PC-3 (cell line): Measurements from ENCODE around the gene KIAA1549. TPM values are rescaled to one million over a fixed set of nuclear protein-coding genes. Genes with fewer than 3 reads are reported as not detected.

Source experiments
- ATAC-seq: fragments of 200-7000 bp; cut with Tn5 transposase; 2 replicates; pipeline ENCODE4 v1.9.1; 2020; ENCODE audit warnings: mild to moderate bottlenecking, moderate library complexity
- BruUV-seq: library from RNA; stranded (reverse); fragments of 400-500 nt; replicated peaks from 2 replicates; lab custom pipeline; 2021; lab: Mats Ljungman, UMichigan
- CTCF ChIA-PET: fragments of 300-600 bp; sonication (Branson Sonifier 250); formaldehyde crosslinking; loops from one replicate; lab custom pipeline; 2022; ENCODE audit warnings: antibody characterized with exemption; lab: Charles Lee
- POLR2A ChIA-PET: fragments of 300-600 bp; sonication (Branson Sonifier 250); formaldehyde crosslinking; loops from one replicate; lab custom pipeline; 2022; ENCODE audit warnings: antibody characterized with exemption; ENCODE audit not compliant: unreplicated experiment; lab: Charles Lee
- DNase-seq: peaks from one replicate; pipeline ENCODE4 v3.0.0-alpha.2; 2015
- H2AFZ ChIP-seq: fragments of 300-600 bp; sonication (generic); 2 replicates; pipeline ENCODE4 v1.6.0; 2016; ENCODE audit warnings: antibody characterized with exemption, low read length
- H3F3A ChIP-seq: fragments of 300-600 bp; sonication (generic); one replicate; pipeline ENCODE4 v1.6.0; 2017; ENCODE audit warnings: antibody characterized with exemption, low read length, control low read depth, mild to moderate bottlenecking; ENCODE audit not compliant: unreplicated experiment
- H3K27ac ChIP-seq: fragments of 300-600 bp; sonication (generic); 2 replicates; pipeline ENCODE4 v1.5.1; 2016; ENCODE audit warnings: mild to moderate bottlenecking, low read length
- H3K27me3 ChIP-seq: fragments of 300-600 bp; sonication (generic); 2 replicates; pipeline ENCODE4 v1.6.1; 2016; ENCODE audit warnings: low read length, mixed read lengths
- H3K36me3 ChIP-seq: fragments of 300-600 bp; sonication (generic); 2 replicates; pipeline ENCODE4 v1.6.1; 2016; ENCODE audit warnings: low read depth, mixed run types, low read length, mixed read lengths
- H3K4me1 ChIP-seq: fragments of 300-600 bp; sonication (generic); 2 replicates; pipeline ENCODE4 v1.5.1; 2016; ENCODE audit warnings: low read length; ENCODE audit not compliant: insufficient read depth
- H3K4me2 ChIP-seq: fragments of 300-600 bp; sonication (generic); 2 replicates; pipeline ENCODE4 v1.6.0; 2016; ENCODE audit warnings: low read length
- H3K4me3 ChIP-seq: fragments of 300-600 bp; sonication (generic); 2 replicates; pipeline ENCODE4 v1.5.1; 2016; ENCODE audit warnings: mild to moderate bottlenecking, low read length, mixed read lengths
- H3K79me2 ChIP-seq: fragments of 300-600 bp; sonication (generic); 2 replicates; pipeline ENCODE4 v1.6.1; 2017; ENCODE audit warnings: low read length, mixed read lengths
- H3K9ac ChIP-seq: fragments of 300-600 bp; sonication (generic); 2 replicates; pipeline ENCODE4 v1.6.0; 2016; ENCODE audit warnings: mild to moderate bottlenecking, low read length
- H3K9me2 ChIP-seq: fragments of 300-600 bp; sonication (generic); replicated peaks from 2 replicates; pipeline ENCODE4 v1.6.1; 2016; ENCODE audit warnings: mixed run types, low read length, mixed read lengths
- H3K9me3 ChIP-seq: fragments of 300-600 bp; sonication (generic); 2 replicates; pipeline ENCODE4 v1.6.1; 2016; ENCODE audit warnings: low read length, mixed read lengths
- H4K20me1 ChIP-seq: fragments of 300-600 bp; sonication (generic); 2 replicates; pipeline ENCODE4 v1.6.1; 2016; ENCODE audit warnings: low read length, mixed read lengths
- CTCF ChIP-seq: fragments of 300-600 bp; sonication (generic); conservative IDR thresholded peaks from 2 replicates; pipeline ENCODE4 v1.5.1; 2017; ENCODE audit warnings: antibody characterized with exemption, low read depth, mild to moderate bottlenecking, low read length
- EZH2 ChIP-seq: fragments of 300-600 bp; sonication (generic); IDR thresholded peaks from one replicate; pipeline ENCODE4 v1.6.1; 2017; ENCODE audit warnings: antibody characterized with exemption, mild to moderate bottlenecking, low read length; ENCODE audit not compliant: unreplicated experiment
- EZH2phosphoT487 ChIP-seq: fragments of 300-600 bp; sonication (generic); IDR thresholded peaks from 2 replicates; pipeline ENCODE4 v1.6.1; 2018; ENCODE audit warnings: mild to moderate bottlenecking, antibody characterized with exemption, low read length, borderline replicate concordance
- intact Hi-C: fragments of 100-400 bp; cut with micrococcal nuclease; formaldehyde crosslinking; loops from 2 replicates; pipeline ENCODE4 v1.9.0; 2023
- total RNA-seq: library from RNA; depleted of rRNA; stranded (reverse); fragments of >200 nt; gene quantifications from 2 replicates; pipeline ENCODE4 v1.2.3, GENCODE V29; 2014

KIAA1549 gene
- total RNA-seq, 1 experiment from 2014 or later, result 8.2 TPM

GRCh38 chr7:138979988-138980562 lies 1.1 kb downstream of the KIAA1549 start:
- H3K9ac ChIP-seq, result peak overlapping the region; percentile 89
- H3K4me2 ChIP-seq, result peak overlapping the region; percentile 88
- H2AFZ ChIP-seq, result peak overlapping the region; percentile 58; the same call in 1 of the 2 replicates
- H3K36me3 ChIP-seq, result no peaks in the 10 kb centered on the region
- ATAC-seq (peak; percentile 6), DNase-seq (peak; percentile 34)
- H3K4me1 ChIP-seq, result peaks cover 22% of the 10 kb centered on the region
- H3K9me3 ChIP-seq, result no peaks in the 10 kb centered on the region
- peak overlapping the region; percentile 90 for H3K4me3 ChIP-seq
- intact Hi-C loops, result loop anchor here (1.0 to 5.0 kb wide), 4 partner anchors 21 to 228 kb away; no protein-coding TSS in a partner anchor
- H3K27me3 ChIP-seq, result no peaks in the 10 kb centered on the region
- ChIA-PET CTCF (interaction anchor here (0.6 to 2.0 kb wide), 2 partner anchors 46 to 94 kb away, joined by 5 to 8 read pairs; no protein-coding TSS in a partner anchor), POLR2A (interaction anchor here (0.5 to 0.9 kb wide), 4 partner anchors 11 to 89 kb away, joined by 4 to 6 read pairs (median 4); no protein-coding TSS in a partner anchor)
- no TSS peak for BruUV-seq
- H3F3A ChIP-seq, result no peaks in the 10 kb centered on the region
- H4K20me1 ChIP-seq, result peaks cover 23% of the 10 kb centered on the region
- no peaks in the 10 kb centered on the region for H3K9me2 ChIP-seq
- H3K27ac ChIP-seq, result peak overlapping the region; percentile 40
- no peak for TF ChIP-seq CTCF
- no peak for TF ChIP-seq EZH2
- no peak for TF ChIP-seq EZH2phosphoT487
- peaks cover 58% of the 10 kb centered on the region for H3K79me2 ChIP-seq

- BruUV-seq, result TSS peak; percentile 66
- POLR2A ChIA-PET, result interaction anchor here (0.5 to 0.9 kb wide), 3 partner anchors 11 to 88 kb away, joined by 3 to 5 read pairs (median 4); no protein-coding TSS in a partner anchor
- Histone ChIP-seq H3K9me3 (no peaks in the 10 kb centered on the region), H3K36me3 (no peaks in the 10 kb centered on the region), H4K20me1 (peaks cover 23% of the 10 kb centered on the region), H3K27ac (0 out of 2 replicates have a peak overlapping the region, but pooled peaks have one; percentile 4), H3K4me3 (peak overlapping the region; percentile 90), H3K79me2 (peaks cover 65% of the 10 kb centered on the region), H2AFZ (no peak overlapping the region), H3K27me3 (no peaks in the 10 kb centered on the region), H3F3A (no peaks in the 10 kb centered on the region), H3K4me2 (peak overlapping the region; percentile 88), H3K9me2 (no peaks in the 10 kb centered on the region), H3K4me1 (peaks cover 22% of the 10 kb centered on the region), H3K9ac (peak overlapping the region; percentile 89)
- CTCF ChIA-PET, result interaction anchor here (0.6 to 2.0 kb wide), 3 partner anchors 45 to 93 kb away, joined by 3 to 8 read pairs (median 5); no protein-coding TSS in a partner anchor
- TF ChIP-seq EZH2phosphoT487 (no peak), EZH2 (no peak), CTCF (no peak; the same call in 1 of the 2 replicates)
- ATAC-seq (peak; percentile 45), DNase-seq (peak; percentile 57)
- intact Hi-C loops, result loop anchor here (1.0 to 2.0 kb wide), 3 partner anchors 21 to 88 kb away; no protein-coding TSS in a partner anchor
These were observed 1.8 kb downstream of the KIAA1549 start for GRCh38 chr7:138979226-138979979.
